K562 (cell line): ENCODE data around the gene ADAP1. TPM values are rescaled to one million over a fixed set of nuclear protein-coding genes. Genes with fewer than 3 reads are reported as not detected.

ENCODE experiments used
- ATAC-seq: fragments of 200-7000 bp; cut with Tn5 transposase; 3 replicates; pipeline ENCODE4 v1.9.1; 2020; ENCODE audit warnings: moderate library complexity
- BruUV-seq: library from RNA; stranded (reverse); fragments of 400-500 nt; replicated peaks from 2 replicates; lab custom pipeline; 2021; lab: Mats Ljungman, UMichigan
- CTCF ChIA-PET: fragments of 300-600 bp; formaldehyde crosslinking; extraction: SDS; loops from one replicate; lab custom pipeline; 2021; ENCODE audit warnings: low intra/inter-chr PET ratio; lab: Yijun Ruan, JAX
- POLR2A ChIA-PET: fragments of 300-600, 350-650 bp; sonication (Branson Sonifier 250); formaldehyde crosslinking; extraction: SDS; loops from one replicate; lab custom pipeline; 2021; ENCODE audit warnings: antibody characterized with exemption, inconsistent platforms; lab: Yijun Ruan, JAX
- DNase-seq, 4 experiments: peaks; one replicate each; pipeline versions ENCODE4 v3.0.0 to v3.0.0-alpha.2; 2011 to 2018; ENCODE audit warnings: low spot score in 3 of 4, mixed read lengths in 3 of 4; ENCODE audit errors: extremely low read depth in 1 of 4
- FAIRE-seq: peaks from 2 replicates; lab custom pipeline; 2011; peaks lifted over from hg19 to GRCh38; lab: Jason Lieb, UNC
- H2AFZ ChIP-seq: 2 replicates; pipeline ENCODE4 v1.6.0; 2011; ENCODE audit warnings: low read depth, low read length, control low read depth, inconsistent platforms
- H3K27ac ChIP-seq: fragments of 200-600 bp; 3 replicates; pipeline ENCODE4 v1.8.0; 2011; ENCODE audit warnings: low read depth, mild to moderate bottlenecking, control low read depth, inconsistent platforms, low read length, moderate library complexity, mixed read lengths; ENCODE audit errors: extremely low read depth
- H3K27me3 ChIP-seq, 2 experiments: fragments of 300-600 bp in 1 of 2; 2 replicates in 1 of 2; 3 replicates in 1 of 2; pipeline versions ENCODE4 v1.6.0 to v1.8.0; 2011; ENCODE audit warnings: inconsistent platforms in 2 of 2, low read length in 2 of 2, mild to moderate bottlenecking in 1 of 2, mixed read lengths in 1 of 2, moderate library complexity in 1 of 2; ENCODE audit not compliant: control insufficient read depth in 2 of 2, insufficient read depth in 2 of 2
- H3K36me3 ChIP-seq: fragments of 300-600 bp; 3 replicates; pipeline ENCODE4 v1.8.0; 2011; ENCODE audit warnings: mild to moderate bottlenecking, low read length, inconsistent platforms; ENCODE audit not compliant: control insufficient read depth, insufficient read depth
- H3K4me1 ChIP-seq, 2 experiments: fragments of 200-600 bp in 1 of 2; replicated peaks in 1 of 2; 2 replicates in 1 of 2; 3 replicates in 1 of 2; pipeline versions ENCODE4 v1.5.1 to v1.8.0; 2011; ENCODE audit warnings: inconsistent platforms in 2 of 2, low read length in 2 of 2, mild to moderate bottlenecking in 1 of 2, mixed read lengths in 1 of 2, moderate library complexity in 1 of 2; ENCODE audit not compliant: control insufficient read depth in 2 of 2, insufficient read depth in 2 of 2
- H3K4me2 ChIP-seq: 2 replicates; pipeline ENCODE4 v1.6.1; 2011; ENCODE audit warnings: low read length, control low read depth, inconsistent platforms, mixed read lengths; ENCODE audit not compliant: insufficient read depth
- H3K4me3 ChIP-seq: fragments of 200-600 bp; sonication (generic), shearing (Covaris generic); 2 replicates; pipeline ENCODE4 v1.5.1; 2016; ENCODE audit warnings: control low read depth, inconsistent platforms
- H3K79me2 ChIP-seq: fragments of 200-600 bp; 3 replicates; pipeline ENCODE4 v1.8.0; 2011; ENCODE audit warnings: low read length, inconsistent platforms; ENCODE audit not compliant: control insufficient read depth, insufficient read depth
- H3K9ac ChIP-seq, 2 experiments: 2 replicates each; pipeline versions ENCODE4 v1.6.0 to v1.6.1; 2011; ENCODE audit warnings: low read depth in 2 of 2, low read length in 2 of 2, control low read depth in 1 of 2, inconsistent platforms in 1 of 2, mild to moderate bottlenecking in 1 of 2, mixed read lengths in 1 of 2; ENCODE audit not compliant: insufficient read depth in 1 of 2
- H3K9me1 ChIP-seq: one replicate; pipeline ENCODE4 v1.6.0; 2011; ENCODE audit warnings: inconsistent platforms, mild to moderate bottlenecking, low read length, moderate library complexity; ENCODE audit not compliant: control insufficient read depth, insufficient read depth
- H3K9me3 ChIP-seq: replicated peaks from 2 replicates; pipeline ENCODE4 v1.5.1; 2011; ENCODE audit warnings: low read depth, low read length, inconsistent platforms; ENCODE audit not compliant: control insufficient read depth, insufficient read depth
- H4K20me1 ChIP-seq: replicated peaks from 2 replicates; pipeline ENCODE4 v1.6.1; 2011; ENCODE audit warnings: low read length, inconsistent platforms, mixed read lengths; ENCODE audit not compliant: control insufficient read depth, insufficient read depth
- POLR2G ChIP-seq: fragments of 200-400 bp; formaldehyde crosslinking; IDR thresholded peaks from 2 replicates; pipeline ENCODE4 v1.6.1; 2017; ENCODE audit warnings: low read depth, mild to moderate bottlenecking, antibody characterized with exemption, low read length, moderate library complexity
- WGBS: fragments of 100-300 bp; shearing (Covaris generic); methylation state at CpG from one replicate; pipeline ENCODE4 v1.1.6; 2016; ENCODE audit warnings: low coverage, mixed read lengths; ENCODE audit not compliant: insufficient coverage; ENCODE audit errors: missing lambda C conversion rate; 5-methylcytosine and 5-hydroxymethylcytosine counted together
- in situ Hi-C: fragments of 300-500 bp; cut with MboI; formaldehyde crosslinking; loops from 4 replicates; pipeline ENCODE4 v1.15.0; 2018; ENCODE audit warnings: inconsistent platforms, mixed read lengths
- intact Hi-C: fragments of 100-400 bp; cut with micrococcal nuclease; formaldehyde crosslinking; loops from 2 replicates; pipeline ENCODE4 v1.14.2; 2022
- polyA plus RNA-seq, 8 experiments: library from polyadenylated mRNA; depleted of rRNA in 4 of 8; stranded (reverse) in 5 of 8; unstranded in 3 of 8; fragments of >200 nt; fragmentation: Nextera tagmentation in 2 of 8; fragmentation: Illumina TruSeq in 1 of 8; extraction: Ambion mirVana in 2 of 8; extraction: Trizol in 1 of 8; gene quantifications; 2 replicates each; pipeline versions ENCODE4 v1.2.1 to v1.2.3, GENCODE V29; 2011 to 2014; ENCODE audit warnings: inconsistent platforms in 1 of 8, missing spikeins in 1 of 8
- total RNA-seq, 7 experiments: library from RNA; depleted of rRNA in 6 of 7; stranded (reverse); fragments of >200 nt in 6 of 7; fragmentation: Illumina TruSeq in 2 of 7; extraction: Trizol in 2 of 7; gene quantifications; 2 replicates each; pipeline versions ENCODE4 v1.2.1 to v1.2.3, GENCODE V29; 2011 to 2021; ENCODE audit warnings: low replicate concordance in 1 of 7
- TF ChIP-seq, protein P1 (sequence below): IDR thresholded peaks from 2 replicates; pipeline ENCODE4 v1.6.1; 2011; ENCODE audit warnings: borderline replicate concordance, low read depth, mild to moderate bottlenecking, moderate library complexity, low read length; ENCODE audit not compliant: insufficient read depth, poor library complexity, severe bottlenecking
- TF ChIP-seq, protein P2 (sequence below): sonication (generic); formaldehyde crosslinking; IDR thresholded peaks from 2 replicates; pipeline ENCODE4 v1.8.1; 2023; ENCODE audit warnings: mild to moderate bottlenecking, missing genetic modification reagents
- TF ChIP-seq, protein P3 (sequence below), 3 experiments: IDR thresholded peaks in 2 of 3; conservative IDR thresholded peaks in 1 of 3; 2 replicates each; pipeline ENCODE4 v1.5.1; 2011 to 2012; ENCODE audit warnings: low read length in 3 of 3, mild to moderate bottlenecking in 3 of 3, control low read depth in 2 of 3, improper control_type of control experiment in 1 of 3, inconsistent platforms in 1 of 3, low read depth in 1 of 3, mixed read lengths in 1 of 3, moderate library complexity in 1 of 3; ENCODE audit not compliant: insufficient read depth in 2 of 3
- TF ChIP-seq, protein P4 (sequence below): sonication (generic); formaldehyde crosslinking; IDR thresholded peaks from 2 replicates; pipeline ENCODE4 v1.8.0; 2022; ENCODE audit warnings: mild to moderate bottlenecking, missing genetic modification reagents, borderline replicate concordance

ADAP1 gene
- total and polyA plus RNA-seq, 9 of the 15 experiments (the other 6 are each of a cell fraction or from before 2014, with no cell fraction given): 0.27 to 1.4 (median 0.52) TPM; not detected in 3

DNA sequence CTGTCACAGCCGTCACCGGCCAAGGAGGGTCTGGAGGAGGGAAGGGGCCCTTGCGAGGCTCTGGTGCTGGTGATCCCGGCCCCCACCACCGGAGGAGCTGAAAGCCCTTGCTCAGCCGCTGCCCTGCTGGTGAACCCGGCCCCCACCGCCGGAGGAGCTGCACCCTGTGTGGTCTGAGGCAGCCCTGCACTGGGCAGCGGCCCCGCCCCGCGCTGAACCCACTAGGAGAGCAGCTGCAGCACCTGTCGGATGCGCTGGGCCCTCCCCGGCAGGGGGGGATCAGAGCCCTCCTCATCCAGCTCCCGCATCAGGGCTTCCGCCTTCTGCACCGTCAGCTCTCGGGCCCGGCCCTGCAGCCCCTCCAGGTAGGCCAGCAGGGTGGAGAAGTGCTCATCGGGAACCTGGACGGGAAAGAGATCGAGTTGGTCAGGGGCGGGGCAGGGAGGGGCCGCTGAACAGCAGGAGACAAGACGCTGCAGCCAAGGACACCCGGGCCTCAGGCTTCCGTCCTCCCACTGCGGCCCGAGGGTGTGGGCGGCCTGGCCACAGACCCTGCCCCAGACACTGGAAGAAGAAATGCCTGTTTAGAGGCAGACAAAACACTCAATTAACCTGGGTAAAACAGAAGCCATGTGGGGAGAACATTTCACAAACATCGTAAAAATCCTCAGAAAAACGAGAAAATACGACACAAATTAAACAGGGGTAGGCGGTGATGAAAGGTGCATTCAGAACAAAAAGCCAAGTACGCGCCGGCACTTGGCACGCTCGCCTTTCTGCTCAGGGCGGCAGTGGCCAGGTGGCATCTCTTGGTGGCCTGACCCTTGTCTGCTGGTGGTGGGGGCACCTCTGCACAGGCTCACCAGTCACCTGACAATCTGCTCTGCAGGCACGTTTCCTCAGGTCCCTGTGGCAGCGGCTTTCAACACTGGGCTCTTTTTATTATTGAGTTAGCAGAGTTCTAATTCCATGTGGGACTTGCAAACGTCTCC lies 43.2 kb upstream of the ADAP1 start:
- Histone ChIP-seq H4K20me1 (no peaks in the 10 kb centered on the region), H3K4me1 (peaks cover 0 to 68% of the 10 kb centered on the region in 2 experiments; a peak in 2 of 5 replicates), H3K9ac (peak overlapping the region in 1 of 2 experiments; percentile 9; a peak in 1 of 4 replicates), H3K4me3 (no peak overlapping the region), H3K4me2 (no peak overlapping the region), H3K79me2 (no peaks in the 10 kb centered on the region), H3K27me3 (no peaks in the 10 kb centered on the region), H2AFZ (no peak overlapping the region), H3K27ac (no peak overlapping the region), H3K36me3 (peaks cover 18% of the 10 kb centered on the region; the same call in 1 of the 3 replicates), H3K9me1 (no peaks in the 10 kb centered on the region), H3K9me3 (no peaks in the 10 kb centered on the region)
- TF ChIP-seq, protein P1, sequence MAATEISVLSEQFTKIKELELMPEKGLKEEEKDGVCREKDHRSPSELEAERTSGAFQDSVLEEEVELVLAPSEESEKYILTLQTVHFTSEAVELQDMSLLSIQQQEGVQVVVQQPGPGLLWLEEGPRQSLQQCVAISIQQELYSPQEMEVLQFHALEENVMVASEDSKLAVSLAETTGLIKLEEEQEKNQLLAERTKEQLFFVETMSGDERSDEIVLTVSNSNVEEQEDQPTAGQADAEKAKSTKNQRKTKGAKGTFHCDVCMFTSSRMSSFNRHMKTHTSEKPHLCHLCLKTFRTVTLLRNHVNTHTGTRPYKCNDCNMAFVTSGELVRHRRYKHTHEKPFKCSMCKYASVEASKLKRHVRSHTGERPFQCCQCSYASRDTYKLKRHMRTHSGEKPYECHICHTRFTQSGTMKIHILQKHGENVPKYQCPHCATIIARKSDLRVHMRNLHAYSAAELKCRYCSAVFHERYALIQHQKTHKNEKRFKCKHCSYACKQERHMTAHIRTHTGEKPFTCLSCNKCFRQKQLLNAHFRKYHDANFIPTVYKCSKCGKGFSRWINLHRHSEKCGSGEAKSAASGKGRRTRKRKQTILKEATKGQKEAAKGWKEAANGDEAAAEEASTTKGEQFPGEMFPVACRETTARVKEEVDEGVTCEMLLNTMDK: peak; percentile 13
- TF ChIP-seq, protein P2, sequence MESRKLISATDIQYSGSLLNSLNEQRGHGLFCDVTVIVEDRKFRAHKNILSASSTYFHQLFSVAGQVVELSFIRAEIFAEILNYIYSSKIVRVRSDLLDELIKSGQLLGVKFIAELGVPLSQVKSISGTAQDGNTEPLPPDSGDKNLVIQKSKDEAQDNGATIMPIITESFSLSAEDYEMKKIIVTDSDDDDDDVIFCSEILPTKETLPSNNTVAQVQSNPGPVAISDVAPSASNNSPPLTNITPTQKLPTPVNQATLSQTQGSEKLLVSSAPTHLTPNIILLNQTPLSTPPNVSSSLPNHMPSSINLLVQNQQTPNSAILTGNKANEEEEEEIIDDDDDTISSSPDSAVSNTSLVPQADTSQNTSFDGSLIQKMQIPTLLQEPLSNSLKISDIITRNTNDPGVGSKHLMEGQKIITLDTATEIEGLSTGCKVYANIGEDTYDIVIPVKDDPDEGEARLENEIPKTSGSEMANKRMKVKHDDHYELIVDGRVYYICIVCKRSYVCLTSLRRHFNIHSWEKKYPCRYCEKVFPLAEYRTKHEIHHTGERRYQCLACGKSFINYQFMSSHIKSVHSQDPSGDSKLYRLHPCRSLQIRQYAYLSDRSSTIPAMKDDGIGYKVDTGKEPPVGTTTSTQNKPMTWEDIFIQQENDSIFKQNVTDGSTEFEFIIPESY (CRISPR knock-in tag): peak; percentile 86
- TF ChIP-seq, protein P3, sequence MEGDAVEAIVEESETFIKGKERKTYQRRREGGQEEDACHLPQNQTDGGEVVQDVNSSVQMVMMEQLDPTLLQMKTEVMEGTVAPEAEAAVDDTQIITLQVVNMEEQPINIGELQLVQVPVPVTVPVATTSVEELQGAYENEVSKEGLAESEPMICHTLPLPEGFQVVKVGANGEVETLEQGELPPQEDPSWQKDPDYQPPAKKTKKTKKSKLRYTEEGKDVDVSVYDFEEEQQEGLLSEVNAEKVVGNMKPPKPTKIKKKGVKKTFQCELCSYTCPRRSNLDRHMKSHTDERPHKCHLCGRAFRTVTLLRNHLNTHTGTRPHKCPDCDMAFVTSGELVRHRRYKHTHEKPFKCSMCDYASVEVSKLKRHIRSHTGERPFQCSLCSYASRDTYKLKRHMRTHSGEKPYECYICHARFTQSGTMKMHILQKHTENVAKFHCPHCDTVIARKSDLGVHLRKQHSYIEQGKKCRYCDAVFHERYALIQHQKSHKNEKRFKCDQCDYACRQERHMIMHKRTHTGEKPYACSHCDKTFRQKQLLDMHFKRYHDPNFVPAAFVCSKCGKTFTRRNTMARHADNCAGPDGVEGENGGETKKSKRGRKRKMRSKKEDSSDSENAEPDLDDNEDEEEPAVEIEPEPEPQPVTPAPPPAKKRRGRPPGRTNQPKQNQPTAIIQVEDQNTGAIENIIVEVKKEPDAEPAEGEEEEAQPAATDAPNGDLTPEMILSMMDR (IDR thresholded peaks at IDR 0.05 in 2 of 3, conservative IDR thresholded peaks at IDR 0.05 in 1 of 3; ENCODE audit: insufficient read depth in 2 of 3, low read depth in 1 of 3, low read length in 3 of 3): peak; percentile 25 to 82 (median 26); a peak in 3 of 6 replicates
- TF ChIP-seq, protein P4, sequence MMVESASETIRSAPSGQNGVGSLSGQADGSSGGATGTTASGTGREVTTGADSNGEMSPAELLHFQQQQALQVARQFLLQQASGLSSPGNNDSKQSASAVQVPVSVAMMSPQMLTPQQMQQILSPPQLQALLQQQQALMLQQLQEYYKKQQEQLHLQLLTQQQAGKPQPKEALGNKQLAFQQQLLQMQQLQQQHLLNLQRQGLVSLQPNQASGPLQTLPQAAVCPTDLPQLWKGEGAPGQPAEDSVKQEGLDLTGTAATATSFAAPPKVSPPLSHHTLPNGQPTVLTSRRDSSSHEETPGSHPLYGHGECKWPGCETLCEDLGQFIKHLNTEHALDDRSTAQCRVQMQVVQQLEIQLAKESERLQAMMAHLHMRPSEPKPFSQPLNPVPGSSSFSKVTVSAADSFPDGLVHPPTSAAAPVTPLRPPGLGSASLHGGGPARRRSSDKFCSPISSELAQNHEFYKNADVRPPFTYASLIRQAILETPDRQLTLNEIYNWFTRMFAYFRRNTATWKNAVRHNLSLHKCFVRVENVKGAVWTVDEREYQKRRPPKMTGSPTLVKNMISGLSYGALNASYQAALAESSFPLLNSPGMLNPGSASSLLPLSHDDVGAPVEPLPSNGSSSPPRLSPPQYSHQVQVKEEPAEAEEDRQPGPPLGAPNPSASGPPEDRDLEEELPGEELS (CRISPR knock-in tag): no peak
- 0 out of 2 replicates have a peak, but pooled peaks have one; percentile 12 for TF ChIP-seq POLR2G
- peak; percentile 44 for ATAC-seq
- peak; percentile 28 to 51 (median 44) for DNase-seq
- in situ Hi-C loops (loop anchor here (5.0 to 25.0 kb wide), 2 partner anchors 65 to 165 kb away; partner anchors contain the start of gene ZFAND2A), intact Hi-C loops (no loop called here)
- no peak for FAIRE-seq
- ChIA-PET CTCF (interaction anchor here (0.5 to 1.6 kb wide), 2 partner anchors 38 to 68 kb away, joined by 4 to 8 read pairs; no protein-coding TSS in a partner anchor), POLR2A (interaction anchor here (0.6 to 1.0 kb wide), 3 partner anchors 43 to 506 kb away, joined by 3 to 4 read pairs (median 3); no protein-coding TSS in a partner anchor)
- WGBS: 72% methylated on average over 22 of the region's 45 CpGs
- no TSS peak for BruUV-seq
